ENCODE measurements around the gene ATG2A.

DNA sequence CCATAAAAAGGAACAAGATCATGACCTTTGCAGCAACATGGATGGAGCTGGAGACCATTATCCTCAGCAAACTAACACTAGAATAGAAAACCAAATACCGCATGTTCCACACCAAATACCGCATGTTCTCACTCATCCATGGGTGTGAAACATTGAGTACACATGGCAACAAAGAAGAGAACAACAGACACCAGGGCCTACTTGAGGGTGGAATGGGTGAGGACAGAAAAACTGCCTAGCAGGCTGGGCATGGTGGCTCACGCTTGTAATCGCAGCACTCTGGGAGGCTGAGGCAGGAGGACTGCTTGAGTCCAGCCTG is 50.9 kb downstream of the ATG2A start:
- TF ChIP-seq, protein P1, sequence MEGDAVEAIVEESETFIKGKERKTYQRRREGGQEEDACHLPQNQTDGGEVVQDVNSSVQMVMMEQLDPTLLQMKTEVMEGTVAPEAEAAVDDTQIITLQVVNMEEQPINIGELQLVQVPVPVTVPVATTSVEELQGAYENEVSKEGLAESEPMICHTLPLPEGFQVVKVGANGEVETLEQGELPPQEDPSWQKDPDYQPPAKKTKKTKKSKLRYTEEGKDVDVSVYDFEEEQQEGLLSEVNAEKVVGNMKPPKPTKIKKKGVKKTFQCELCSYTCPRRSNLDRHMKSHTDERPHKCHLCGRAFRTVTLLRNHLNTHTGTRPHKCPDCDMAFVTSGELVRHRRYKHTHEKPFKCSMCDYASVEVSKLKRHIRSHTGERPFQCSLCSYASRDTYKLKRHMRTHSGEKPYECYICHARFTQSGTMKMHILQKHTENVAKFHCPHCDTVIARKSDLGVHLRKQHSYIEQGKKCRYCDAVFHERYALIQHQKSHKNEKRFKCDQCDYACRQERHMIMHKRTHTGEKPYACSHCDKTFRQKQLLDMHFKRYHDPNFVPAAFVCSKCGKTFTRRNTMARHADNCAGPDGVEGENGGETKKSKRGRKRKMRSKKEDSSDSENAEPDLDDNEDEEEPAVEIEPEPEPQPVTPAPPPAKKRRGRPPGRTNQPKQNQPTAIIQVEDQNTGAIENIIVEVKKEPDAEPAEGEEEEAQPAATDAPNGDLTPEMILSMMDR (IDR thresholded peaks at IDR 0.05): no peak
- no peak for TF ChIP-seq POLR2A (IDR thresholded peaks at IDR 0.05)
